ENCODE results near the gene RANBP1. TPM values are rescaled to one million over a fixed set of nuclear protein-coding genes. Genes with fewer than 3 reads are reported as not detected.

Gene RANBP1
- total and polyA plus RNA-seq, 2 of the 8 experiments (the other 6 are each of a cell fraction or from before 2014, with no cell fraction given): 343 to 484 TPM

DNA sequence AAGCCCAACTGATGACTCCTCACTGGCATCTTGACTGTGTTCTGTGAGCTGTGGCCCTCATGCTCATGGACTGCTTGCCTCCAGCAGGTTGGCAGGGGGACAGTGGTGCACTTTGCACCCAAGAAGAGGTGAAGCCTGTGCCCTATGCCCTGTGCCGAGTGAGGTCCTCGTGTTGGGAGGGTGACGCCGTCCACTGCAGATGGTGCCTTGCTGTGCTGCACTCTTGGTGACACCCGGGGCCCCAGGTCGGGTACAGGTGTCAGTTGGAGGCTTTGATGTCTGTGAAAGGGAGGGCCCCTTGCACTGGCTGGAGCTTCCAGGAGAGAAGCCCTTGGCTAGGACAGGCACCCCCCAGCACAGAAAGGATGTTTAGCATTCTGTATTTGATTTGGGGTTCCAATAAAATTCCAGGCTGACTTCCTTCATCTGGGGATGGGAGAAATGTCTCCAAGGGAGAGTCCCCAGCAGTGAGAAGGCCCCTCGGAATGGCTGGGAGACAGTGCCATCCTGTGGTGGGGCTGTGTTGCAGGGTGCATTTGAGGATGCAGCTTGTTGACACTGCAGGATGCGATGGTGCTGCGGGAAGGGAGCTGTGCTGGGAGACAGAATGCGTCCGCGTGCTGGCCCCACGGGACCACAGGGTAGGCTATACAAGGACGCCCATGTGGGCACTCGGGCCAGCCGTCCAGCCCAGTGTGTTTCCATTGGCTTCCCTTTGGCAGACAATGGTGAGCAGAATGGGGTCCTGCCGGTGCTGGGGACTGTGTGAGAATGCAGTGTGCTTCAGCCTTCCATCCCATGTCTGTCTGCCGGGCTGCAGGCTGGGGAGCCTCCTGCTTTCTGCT lies 13.2 kb downstream of the RANBP1 start (continued):
- TF ChIP-seq TAF7 (optimal IDR thresholded peaks at IDR 0.05; ENCODE audit: borderline replicate concordance, low read depth, low read length) (no peak), CEBPB (IDR thresholded peaks at IDR 0.05; ENCODE audit: low read depth, low read length) (no peak), MAX (IDR thresholded peaks at IDR 0.05) (no peak), FOSL1 (IDR thresholded peaks at IDR 0.05; ENCODE audit: insufficient read depth, low read depth, low read length) (no peak), NANOG (IDR thresholded peaks at IDR 0.05; ENCODE audit: insufficient read depth, low read depth, low read length, poor library complexity, severe bottlenecking) (no peak), USF2 (IDR thresholded peaks at IDR 0.05; ENCODE audit: low read length) (no peak), BRCA1 (IDR thresholded peaks at IDR 0.05; ENCODE audit: low read depth, low read length) (no peak), HDAC2 (IDR thresholded peaks at IDR 0.05; ENCODE audit: borderline replicate concordance in 1 of 2, low read depth in 2 of 2, low read length in 2 of 2) (no peak), SIRT6 (IDR thresholded peaks at IDR 0.05; ENCODE audit: low read length) (no peak), NRF1 (IDR thresholded peaks at IDR 0.05; ENCODE audit: low read depth, low read length) (no peak), KDM5A (IDR thresholded peaks at IDR 0.05; ENCODE audit: low read length) (no peak), TAF1 (IDR thresholded peaks at IDR 0.05; ENCODE audit: low read depth, low read length) (no peak), RFX5 (IDR thresholded peaks at IDR 0.05; ENCODE audit: borderline replicate concordance, low read depth, low read length) (no peak), MAFK (IDR thresholded peaks at IDR 0.05; ENCODE audit: low read depth, low read length) (no peak)
- TF ChIP-seq, protein P1, sequence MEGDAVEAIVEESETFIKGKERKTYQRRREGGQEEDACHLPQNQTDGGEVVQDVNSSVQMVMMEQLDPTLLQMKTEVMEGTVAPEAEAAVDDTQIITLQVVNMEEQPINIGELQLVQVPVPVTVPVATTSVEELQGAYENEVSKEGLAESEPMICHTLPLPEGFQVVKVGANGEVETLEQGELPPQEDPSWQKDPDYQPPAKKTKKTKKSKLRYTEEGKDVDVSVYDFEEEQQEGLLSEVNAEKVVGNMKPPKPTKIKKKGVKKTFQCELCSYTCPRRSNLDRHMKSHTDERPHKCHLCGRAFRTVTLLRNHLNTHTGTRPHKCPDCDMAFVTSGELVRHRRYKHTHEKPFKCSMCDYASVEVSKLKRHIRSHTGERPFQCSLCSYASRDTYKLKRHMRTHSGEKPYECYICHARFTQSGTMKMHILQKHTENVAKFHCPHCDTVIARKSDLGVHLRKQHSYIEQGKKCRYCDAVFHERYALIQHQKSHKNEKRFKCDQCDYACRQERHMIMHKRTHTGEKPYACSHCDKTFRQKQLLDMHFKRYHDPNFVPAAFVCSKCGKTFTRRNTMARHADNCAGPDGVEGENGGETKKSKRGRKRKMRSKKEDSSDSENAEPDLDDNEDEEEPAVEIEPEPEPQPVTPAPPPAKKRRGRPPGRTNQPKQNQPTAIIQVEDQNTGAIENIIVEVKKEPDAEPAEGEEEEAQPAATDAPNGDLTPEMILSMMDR (IDR thresholded peaks at IDR 0.05; ENCODE audit: control extremely low read depth in 1 of 3, insufficient read depth in 1 of 3, low read depth in 1 of 3, low read length in 3 of 3): peak; percentile 31 to 81 (median 64)

Data from H1 (cell line).